ENCODE measurements around the gene DLX6.

The DLX6 gene

GRCh38 chr7:96995406-96996110, 9.8 kb upstream of the DLX6 start:
- no peak for DNase-seq (ENCODE audit: low read depth)

DNA sequence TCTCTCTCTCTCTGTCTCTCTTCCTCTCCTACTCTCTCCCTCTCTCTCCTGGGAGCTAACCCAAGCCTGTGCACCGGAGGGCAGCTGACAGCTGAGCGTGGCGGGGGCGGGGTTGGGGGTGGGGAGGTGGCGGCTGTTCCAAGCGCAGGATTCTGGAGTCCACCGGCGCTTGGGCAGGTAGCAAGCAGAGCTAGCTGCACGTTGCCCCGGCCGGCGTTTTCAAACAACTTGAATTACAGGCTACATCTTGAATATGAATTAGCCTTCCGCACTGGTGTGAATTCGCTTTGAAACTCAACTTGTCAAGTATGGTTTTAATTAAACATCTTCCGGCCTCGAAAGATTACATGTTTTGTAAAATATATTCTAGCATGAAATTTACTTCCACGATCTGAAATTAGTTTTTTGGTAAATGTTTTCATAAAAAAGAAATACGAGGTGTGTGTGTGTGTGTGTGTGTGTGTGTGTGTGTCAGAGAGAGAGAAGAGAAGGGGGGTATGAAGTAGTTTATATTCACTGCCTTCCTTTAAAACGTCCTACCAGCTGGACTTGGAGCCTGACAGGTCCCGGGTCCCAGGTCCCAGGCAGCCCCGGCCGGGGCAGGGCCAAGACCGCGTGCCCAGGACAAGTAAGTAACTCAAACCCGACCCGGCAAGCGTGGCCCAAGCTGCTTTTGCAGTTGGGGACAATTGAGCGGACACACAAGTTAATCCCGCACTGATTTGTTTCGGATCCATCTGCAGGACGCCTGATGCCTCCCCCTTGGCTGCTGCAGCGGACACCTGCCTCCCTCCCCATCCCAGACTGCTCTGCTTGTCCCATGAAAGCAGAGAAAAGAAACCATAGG, 9.0 kb upstream of the DLX6 start:
- DNase-seq (ENCODE audit: low read depth): no peak

DNA sequence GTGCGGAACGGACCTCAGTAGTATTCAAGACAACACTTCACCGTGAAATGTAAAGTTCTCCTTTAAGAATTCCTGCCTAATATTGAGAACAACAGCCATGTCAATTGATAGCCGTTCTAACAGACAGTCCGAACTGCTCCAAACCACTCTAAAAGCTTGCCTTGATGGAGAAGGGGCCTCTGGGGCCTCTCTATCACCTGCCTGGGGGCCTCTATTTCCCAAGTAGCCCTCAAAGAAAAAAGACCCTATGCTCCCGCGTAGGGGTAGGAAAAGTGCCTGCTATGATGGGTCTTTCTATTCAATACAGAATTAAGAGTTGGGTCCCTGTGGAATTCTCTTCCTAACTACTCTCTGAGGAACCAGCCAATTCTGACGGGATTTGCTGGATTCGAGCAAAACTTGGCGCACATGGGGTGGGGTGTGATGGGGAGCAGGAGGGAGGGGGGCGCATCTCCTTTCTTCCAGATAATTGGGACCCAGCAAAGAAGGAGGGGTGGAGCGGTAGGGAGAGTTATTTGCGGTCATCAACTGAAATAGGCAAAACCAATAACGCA, 8.3 kb upstream of the DLX6 start:
- no peak for DNase-seq (ENCODE audit: low read depth)

DNA sequence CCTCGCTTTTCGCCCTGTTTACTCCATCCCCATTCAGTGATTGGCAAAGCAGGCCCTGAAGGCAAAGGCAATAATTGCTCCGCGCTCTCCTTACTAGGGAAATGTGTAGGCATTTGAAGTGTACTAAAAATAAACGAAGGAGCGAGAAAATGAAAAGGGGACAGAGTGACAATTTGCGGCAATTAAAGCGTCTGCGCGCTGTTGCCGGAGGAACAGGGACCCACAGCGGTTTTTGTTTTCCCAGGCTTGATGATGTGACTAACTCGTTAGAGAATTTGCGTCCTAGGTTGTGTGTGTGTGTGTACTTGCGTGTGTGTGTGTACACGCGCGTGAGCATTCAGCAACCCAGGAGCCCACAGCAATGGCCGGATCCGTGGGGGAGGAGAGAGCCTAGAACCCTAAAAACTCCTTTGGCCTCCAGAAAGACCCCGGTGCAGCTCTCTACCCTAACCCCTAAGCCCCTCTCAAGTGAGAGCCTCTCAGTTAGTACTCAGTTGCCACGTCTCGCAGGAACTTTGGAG, 7.8 kb upstream of the DLX6 start:
- no peak for DNase-seq (ENCODE audit: low read depth)

DNA sequence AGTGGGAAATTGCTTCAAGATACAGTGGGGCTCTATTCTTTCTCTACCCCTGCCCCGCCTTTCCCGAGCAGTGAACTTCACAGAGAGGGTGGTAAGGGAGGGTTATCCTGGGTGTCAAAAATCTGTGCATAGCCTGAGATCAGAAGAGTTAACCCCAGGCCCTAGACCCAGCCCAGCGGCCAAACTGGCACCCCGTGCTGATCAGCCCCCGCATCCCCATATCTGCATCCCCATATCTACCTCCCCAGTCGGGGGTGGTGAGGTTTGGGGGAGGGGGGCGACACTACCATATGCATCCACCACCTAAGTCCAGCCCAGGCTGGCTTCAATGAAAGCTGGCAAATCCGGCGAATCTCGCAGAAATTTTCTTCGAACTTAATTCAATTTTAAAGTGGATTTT, 7.0 kb upstream of the DLX6 start:
- no peak for DNase-seq (ENCODE audit: low read depth)

DNA sequence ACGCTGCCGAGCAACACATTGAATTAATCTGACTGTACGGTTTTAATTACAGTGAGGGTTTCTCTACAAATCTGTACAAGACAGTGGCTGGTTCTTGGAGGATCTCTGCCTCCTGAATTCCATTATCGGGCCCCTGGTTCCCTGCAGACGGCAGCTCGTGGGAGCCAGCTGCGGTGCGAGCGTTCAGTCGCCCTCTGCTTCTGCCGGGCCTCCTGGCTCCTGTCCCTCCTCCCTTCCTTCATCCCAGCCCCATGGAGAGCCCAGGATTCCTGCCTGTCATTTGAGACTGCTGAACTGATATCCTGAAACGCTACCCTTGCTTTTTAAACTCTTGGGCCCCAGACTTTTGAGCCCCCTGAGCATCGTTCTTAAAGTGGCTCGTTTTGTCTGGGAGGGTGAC, 6.6 kb upstream of the DLX6 start:
- no peak for DNase-seq (ENCODE audit: low read depth)

DNA sequence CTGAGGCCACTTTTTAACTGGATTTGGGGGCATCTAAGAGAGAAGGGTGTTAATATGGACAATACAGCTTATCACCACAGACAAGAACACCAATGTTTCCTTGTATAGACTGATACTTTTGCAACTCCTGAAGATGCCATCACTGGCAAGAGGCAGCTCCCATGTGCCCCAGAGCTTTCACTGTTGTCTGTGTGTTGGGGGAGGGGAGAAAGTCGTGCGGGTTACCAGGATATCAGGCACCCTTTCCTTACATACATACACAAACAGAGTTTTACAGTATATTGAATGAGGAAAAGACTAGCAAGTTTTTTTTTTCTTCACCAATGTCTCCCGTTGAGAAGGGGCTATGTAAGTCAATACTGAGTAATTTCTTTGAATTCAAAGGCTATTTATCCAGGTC, 4.1 kb upstream of the DLX6 start:
- no peak for DNase-seq (ENCODE audit: low read depth)

DNA sequence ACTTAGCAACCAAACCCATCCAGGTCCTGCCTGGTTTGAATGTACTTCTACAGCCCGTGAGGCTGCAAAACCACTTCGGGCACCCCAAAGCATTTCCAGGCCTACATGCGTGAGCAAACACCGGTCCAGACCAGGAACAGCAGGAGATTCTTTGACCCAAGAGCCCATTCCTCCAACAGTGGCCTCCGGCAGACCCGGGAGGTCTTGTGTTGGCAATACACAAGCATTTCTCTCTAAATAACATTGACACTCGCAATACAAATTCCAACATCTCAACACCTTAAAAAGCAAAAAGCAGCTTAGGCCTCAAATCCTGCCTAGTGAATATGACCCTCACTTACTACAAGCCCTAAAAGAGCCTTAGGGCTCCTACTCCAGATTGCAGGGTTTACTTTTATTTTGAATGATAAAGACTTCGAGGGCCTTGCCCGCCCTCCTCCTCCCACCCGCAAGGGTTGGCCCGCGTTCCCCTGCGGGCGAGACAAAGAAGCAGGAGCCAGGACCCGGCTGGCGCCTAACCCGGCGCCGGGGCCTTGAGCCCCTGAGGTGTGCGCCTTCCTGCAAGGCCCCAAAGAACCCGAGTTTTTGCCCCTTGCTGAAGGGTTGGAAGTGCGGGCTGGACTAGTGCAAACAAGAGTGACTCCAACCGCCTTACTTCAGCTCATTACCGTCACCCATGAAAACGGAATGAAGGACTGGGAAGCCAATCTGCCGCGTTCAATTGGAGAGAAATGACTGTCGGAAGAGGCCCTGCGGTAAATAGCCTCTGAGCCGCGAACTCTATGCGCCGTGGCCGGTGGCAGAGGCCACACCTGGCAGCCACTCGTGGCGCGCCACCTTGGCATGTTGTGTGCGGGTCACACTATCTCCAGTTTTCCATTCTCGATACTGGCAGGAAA, 3.4 kb upstream of the DLX6 start:
- DNase-seq (ENCODE audit: low read depth): no peak

DNA sequence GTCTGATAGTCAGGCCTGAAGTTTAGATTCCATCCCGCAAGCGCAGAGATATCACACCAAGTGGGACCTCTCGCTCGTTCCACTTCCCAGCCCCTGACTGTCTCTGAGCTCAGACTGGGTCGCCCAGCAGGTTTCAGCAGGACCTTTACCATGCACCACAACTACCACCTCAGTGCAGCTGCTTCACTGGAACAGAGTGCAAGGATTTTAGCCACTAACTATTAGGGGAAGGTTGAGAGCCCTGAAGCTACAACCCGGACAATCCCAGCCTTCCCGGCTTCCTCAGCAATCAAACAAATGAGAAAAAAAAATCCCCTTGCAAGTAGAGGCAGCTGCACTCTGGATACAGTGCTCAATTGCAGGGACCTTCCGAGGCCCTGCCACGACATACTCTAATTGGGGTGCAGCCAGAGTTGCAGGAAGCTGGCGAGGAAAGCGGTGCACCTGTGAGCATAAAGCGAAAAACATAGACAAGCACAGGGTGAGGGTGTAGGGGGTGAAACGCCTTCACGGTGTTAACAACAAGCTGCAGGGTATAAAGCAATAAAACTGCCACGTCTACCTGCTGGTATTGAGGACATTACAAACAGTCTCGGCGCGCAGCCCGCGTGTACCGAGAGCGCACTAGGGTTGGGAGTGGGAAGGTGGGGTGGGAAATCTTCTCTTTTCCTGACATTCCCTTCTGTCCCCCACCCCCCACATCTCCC, 2.6 kb upstream of the DLX6 start:
- no peak for DNase-seq (ENCODE audit: low read depth)

DNA sequence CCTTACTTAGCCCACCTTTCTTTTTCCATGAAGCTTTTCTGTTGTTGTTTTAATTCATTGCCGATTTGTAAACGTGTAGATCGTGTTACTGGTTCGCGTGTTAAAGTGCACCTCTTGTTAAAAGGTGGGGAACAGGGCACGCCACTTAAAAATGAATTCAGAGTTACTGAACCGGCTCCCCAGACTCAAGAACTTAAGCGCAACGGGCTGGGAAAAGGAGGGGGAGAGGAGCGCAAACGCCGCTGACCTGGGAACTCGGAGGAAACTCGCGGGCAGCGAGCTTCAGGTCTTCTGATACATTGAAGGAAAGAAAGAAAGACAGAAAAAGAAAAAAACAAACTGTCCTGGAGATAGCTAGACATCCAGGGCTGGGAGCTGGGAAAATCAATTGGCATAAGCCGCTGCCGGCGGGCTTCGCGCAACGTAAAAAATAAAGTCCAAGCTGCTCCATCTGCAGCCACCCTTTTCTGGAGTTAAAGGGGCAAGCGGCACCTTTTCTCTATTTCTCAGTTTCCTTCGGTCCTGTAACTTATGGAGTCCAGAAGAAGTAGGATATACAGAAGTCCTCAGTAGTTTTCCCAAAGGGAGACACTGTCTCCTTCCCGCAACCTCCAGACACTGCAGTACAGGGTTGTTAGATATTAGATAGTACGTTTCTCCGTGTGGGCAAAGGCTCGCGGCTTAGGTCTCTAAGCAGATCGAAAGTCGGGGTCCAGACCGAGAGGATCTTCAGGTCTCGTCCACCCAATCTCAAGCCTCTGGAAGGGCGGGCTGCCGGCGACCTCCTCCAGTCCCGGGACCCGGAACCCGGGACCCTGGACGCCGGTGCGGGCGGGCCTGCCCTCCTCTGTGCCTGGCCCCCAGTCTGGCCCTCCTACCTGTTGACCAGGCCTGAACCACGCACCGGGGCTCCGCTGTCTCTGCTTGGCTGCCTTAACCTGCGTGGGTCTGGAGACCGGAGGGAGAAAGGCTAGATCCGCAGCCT, 1.8 kb upstream of the DLX6 start:
- DNase-seq (ENCODE audit: low read depth): no peak

DNA sequence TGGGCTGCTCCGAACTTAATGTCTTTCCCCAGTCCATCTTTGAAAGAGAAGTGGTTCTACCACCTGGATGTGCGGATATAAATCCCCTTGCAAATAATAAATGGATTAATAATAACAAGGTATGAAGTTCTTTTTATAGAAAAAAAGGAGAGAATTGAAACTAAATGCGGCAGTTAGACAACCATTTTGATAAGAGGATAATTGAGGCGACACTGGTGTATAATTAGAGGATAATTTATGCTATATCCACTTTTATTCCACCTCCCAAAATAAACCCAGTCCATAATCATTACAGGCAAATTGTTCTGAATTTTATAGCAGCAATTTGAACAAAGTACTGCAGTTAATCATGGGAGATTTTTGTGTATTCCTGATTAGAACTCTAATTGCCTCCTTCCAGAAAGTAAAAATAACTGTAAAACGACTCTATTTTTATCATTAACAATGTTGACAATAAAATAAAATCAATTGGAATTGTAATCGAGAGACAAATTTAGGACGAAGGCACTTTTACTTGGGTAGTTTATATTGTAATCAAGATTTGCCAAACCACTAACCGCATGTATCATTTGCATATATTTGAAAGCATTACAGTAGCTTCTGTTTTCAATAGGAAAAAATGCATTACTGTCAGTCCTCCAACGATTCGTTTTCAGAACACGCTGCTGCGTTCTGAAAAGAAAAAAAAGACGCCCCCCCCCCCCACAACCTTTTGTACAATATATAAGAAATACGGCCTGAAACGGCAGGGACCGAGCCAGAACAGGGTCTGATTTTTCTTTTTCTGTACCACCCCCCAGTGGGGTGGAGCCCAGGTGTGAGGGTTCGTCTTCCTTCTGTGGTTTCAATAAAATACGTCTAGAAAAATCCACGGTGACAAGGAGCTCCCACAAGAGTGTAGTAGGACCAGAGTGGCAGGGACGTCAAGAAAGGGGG, 838 bp upstream of the DLX6 start:
- DNase-seq (ENCODE audit: low read depth): no peak

- no peak for DNase-seq (ENCODE audit: low read depth)
These were observed 882 bp downstream of the DLX6 start for GRCh38 chr7:97006055-97006815.

DNA sequence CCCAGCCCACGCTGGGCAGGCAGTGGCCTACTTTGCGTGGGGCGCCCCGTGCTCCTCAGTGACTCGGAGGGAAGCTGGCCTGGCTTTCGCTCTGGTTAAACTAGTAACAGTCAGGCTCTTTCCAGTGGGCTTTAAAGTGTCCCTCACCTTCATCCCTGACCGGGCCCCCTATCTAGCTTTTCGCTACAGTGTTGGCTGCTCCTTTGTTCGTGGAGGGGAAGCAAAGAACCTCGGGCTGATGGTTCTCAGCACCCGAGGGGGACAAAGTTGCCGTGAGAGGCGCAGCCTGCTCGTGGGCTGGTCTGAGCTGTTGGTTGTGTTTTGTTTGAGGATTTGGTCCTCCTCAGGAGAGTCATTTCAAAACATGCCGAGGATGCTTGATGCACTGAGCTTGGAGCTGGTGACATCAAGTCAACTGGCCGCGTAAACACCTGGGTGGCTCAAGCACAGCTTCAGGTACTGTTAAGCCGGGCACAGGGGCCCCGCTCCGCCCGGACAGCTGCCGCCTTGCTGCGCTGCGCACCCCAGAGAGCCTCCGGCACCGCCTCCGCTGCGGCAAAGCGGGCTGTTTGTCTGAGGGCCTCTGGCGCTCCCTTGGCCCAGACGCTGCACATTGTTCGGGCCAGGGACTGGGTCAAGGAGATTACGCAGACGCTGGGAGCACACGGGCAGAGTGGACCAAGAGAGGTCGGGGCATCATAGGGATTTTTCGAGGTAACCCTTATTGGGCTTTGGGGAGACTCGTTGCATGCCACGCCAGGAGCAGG, 1.6 kb downstream of the DLX6 start:
- DNase-seq (ENCODE audit: low read depth): no peak

GRCh38 chr7:97007583-97007861, 2.2 kb downstream of the DLX6 start:
- no peak for DNase-seq (ENCODE audit: low read depth)

DNA sequence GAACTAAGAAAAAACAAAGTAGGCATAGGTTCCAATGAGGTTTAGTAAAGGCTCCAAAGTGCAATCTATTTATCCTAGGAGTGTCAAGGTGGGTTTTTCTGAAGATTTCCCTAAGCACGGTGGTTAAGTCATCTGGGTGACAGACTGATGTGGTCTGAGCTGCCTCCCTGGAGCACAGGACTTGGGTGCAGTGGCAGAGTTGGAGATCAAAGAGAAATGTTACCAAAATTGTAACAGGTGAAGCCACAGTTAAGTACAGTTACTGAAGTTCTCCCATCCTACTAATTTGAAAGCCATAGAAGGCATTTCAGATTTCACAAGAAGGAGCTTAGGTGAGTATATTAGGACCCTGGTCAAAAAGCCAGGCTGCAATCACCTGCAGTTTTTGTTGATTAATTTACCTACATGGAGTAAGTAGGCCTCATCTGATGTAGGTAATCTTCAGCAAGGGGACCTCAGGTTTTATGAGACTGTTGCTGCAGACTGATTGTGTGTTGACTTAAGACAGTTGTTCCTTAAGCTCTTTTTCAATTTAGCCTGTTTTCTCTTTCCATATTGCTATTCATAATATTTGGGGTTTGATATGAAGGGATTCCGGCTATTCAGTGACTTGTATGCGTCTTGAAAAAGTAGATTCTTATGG, 3.0 kb downstream of the DLX6 start:
- no peak for DNase-seq (ENCODE audit: low read depth)

DNA sequence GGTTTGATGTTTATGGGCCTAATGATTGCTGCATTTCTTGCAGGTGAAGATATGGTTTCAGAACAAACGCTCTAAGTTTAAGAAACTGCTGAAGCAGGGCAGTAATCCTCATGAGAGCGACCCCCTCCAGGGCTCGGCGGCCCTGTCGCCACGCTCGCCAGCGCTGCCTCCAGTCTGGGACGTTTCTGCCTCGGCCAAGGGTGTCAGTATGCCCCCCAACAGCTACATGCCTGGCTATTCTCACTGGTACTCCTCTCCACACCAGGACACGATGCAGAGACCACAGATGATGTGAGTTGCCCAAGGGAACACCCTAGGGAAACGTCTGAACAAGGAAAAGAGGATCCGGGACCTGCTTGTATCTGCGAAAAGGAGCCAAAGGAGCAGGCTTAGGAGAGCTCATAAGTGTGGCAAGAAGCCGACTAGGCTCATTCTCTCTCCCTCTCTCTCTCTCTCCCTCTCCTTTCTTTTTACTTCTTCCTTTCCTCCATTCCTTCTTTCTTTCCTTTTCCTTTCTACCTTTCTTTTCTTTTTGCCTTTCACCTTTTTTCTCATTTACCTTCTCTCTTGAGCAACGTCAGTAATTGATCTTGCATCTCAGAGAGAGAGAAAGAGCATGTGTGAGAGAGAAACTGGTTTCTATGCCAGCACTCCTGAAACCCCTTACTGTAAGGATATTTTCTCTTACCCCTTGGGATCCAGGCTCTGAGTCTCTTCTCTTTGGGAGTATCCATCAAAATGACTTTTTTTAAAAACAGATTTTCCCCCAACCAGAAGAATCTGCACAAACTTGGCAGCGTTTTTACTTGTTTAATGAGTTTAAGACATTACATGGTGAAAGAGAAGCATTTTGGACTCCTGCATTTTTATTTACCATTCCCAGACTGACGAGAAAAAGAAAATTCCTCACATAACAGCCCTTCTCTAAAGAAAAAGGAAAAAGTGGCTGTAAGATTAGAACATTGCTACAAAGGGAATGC, 4.7 kb downstream of the DLX6 start:
- no peak for DNase-seq (ENCODE audit: low read depth)
